HEK293 (cell line): ENCODE data around the gene PLCB3.

Experiments
- BCL11A ChIP-seq: fragments of 450-650 bp; formaldehyde crosslinking; IDR thresholded peaks from 2 replicates; pipeline ENCODE4 v1.5.1; 2016; ENCODE audit warnings: low read depth, missing biosample characterization, missing genetic modification characterization
- CTCF ChIP-seq: fragments of 450-650 bp; formaldehyde crosslinking; IDR thresholded peaks from 2 replicates; pipeline ENCODE4 v1.5.1; 2016; ENCODE audit warnings: missing biosample characterization, missing genetic modification characterization
- ELK4 ChIP-seq: IDR thresholded peaks from 2 replicates; pipeline ENCODE4 v1.6.1; 2011; ENCODE audit warnings: mild to moderate bottlenecking, low read depth, low read length, borderline replicate concordance
- GFI1B ChIP-seq: fragments of 450-650 bp; formaldehyde crosslinking; IDR thresholded peaks from 2 replicates; pipeline ENCODE4 v1.5.1; 2016; ENCODE audit warnings: missing biosample characterization, missing genetic modification characterization
- GLI2 ChIP-seq: fragments of 450-650 bp; formaldehyde crosslinking; IDR thresholded peaks from 2 replicates; pipeline ENCODE4; 2017; ENCODE audit warnings: missing biosample characterization, missing genetic modification characterization, low read depth, borderline replicate concordance
- SP2 ChIP-seq: fragments of 450-650 bp; formaldehyde crosslinking; IDR thresholded peaks from 2 replicates; pipeline ENCODE4 v1.5.1; 2016; ENCODE audit warnings: missing biosample characterization, missing genetic modification characterization
- TSHZ1 ChIP-seq: fragments of 450-650 bp; formaldehyde crosslinking; IDR thresholded peaks from 2 replicates; pipeline ENCODE4 v1.5.1; 2016; ENCODE audit warnings: missing biosample characterization, missing genetic modification characterization, borderline replicate concordance
- ZBTB44 ChIP-seq: fragments of 450-650 bp; IDR thresholded peaks from 2 replicates; pipeline ENCODE4 v1.5.1; 2018; ENCODE audit warnings: missing biosample characterization, mild to moderate bottlenecking, missing genetic modification characterization
- ZFHX2 ChIP-seq: fragments of 450-650 bp; formaldehyde crosslinking; conservative IDR thresholded peaks from 2 replicates; pipeline ENCODE4 v1.5.1; 2016; ENCODE audit warnings: missing biosample characterization, missing genetic modification characterization
- ZNF18 ChIP-seq: fragments of 450-650 bp; formaldehyde crosslinking; IDR thresholded peaks from 2 replicates; pipeline ENCODE4 v1.5.1; 2016; ENCODE audit warnings: missing biosample characterization, missing genetic modification characterization
- ZNF362 ChIP-seq: fragments of 450-650 bp; formaldehyde crosslinking; IDR thresholded peaks from 2 replicates; pipeline ENCODE4 v1.5.1; 2016; ENCODE audit warnings: missing biosample characterization, missing genetic modification characterization
- ZNF518A ChIP-seq: fragments of 450-650 bp; formaldehyde crosslinking; conservative IDR thresholded peaks from 2 replicates; pipeline ENCODE4 v1.5.1; 2016; ENCODE audit warnings: low read depth, missing biosample characterization, missing genetic modification characterization
- ZNF544 ChIP-seq: fragments of 450-650 bp; formaldehyde crosslinking; IDR thresholded peaks from 2 replicates; pipeline ENCODE4 v1.5.0; 2017; ENCODE audit warnings: missing biosample characterization, missing genetic modification characterization
- ZNF548 ChIP-seq: fragments of 450-650 bp; formaldehyde crosslinking; IDR thresholded peaks from 2 replicates; pipeline ENCODE4 v1.5.1; 2016; ENCODE audit warnings: missing biosample characterization, missing genetic modification characterization
- ZNF580 ChIP-seq: fragments of 450-650 bp; formaldehyde crosslinking; IDR thresholded peaks from 2 replicates; pipeline ENCODE4 v1.5.1; 2016; ENCODE audit warnings: missing biosample characterization, missing genetic modification characterization
- ZNF596 ChIP-seq: fragments of 450-650 bp; IDR thresholded peaks from 2 replicates; pipeline ENCODE4 v1.5.0; 2018; ENCODE audit warnings: missing biosample characterization, mild to moderate bottlenecking, missing genetic modification characterization, moderate library complexity
- ZNF600 ChIP-seq: fragments of 450-650 bp; formaldehyde crosslinking; IDR thresholded peaks from 2 replicates; pipeline ENCODE4 v1.5.1; 2016; ENCODE audit warnings: missing biosample characterization, missing genetic modification characterization
- ZNF639 ChIP-seq: fragments of 450-650 bp; formaldehyde crosslinking; IDR thresholded peaks from 2 replicates; pipeline ENCODE4 v1.5.1; 2016; ENCODE audit warnings: missing biosample characterization, missing genetic modification characterization
- ZNF76 ChIP-seq: fragments of 450-650 bp; formaldehyde crosslinking; IDR thresholded peaks from 2 replicates; pipeline ENCODE4; 2016; ENCODE audit warnings: low read depth, missing biosample characterization, missing genetic modification characterization, borderline replicate concordance
- ZNF843 ChIP-seq: fragments of 450-650 bp; formaldehyde crosslinking; IDR thresholded peaks from 2 replicates; pipeline ENCODE4 v1.5.1; 2016; ENCODE audit warnings: missing biosample characterization, missing genetic modification characterization

Gene PLCB3

GRCh38 chr11:64245797-64246620 lies 5.3 kb upstream of the PLCB3 start (continued):
- no peak for TF ChIP-seq ELK4
- TF ChIP-seq ZNF76 (tag by site-specific recombination): no peak
- TF ChIP-seq GFI1B (tag by site-specific recombination): no peak
- TF ChIP-seq CTCF (tag by site-specific recombination): no peak
- TF ChIP-seq TSHZ1 (tag by site-specific recombination): no peak
- no peak for TF ChIP-seq ZNF639
- peak; percentile 51 for TF ChIP-seq ZFHX2
- no peak for TF ChIP-seq ZNF518A (tag by site-specific recombination)
- peak; percentile 73; the same call in 1 of the 2 replicates for TF ChIP-seq ZNF600 (tag by site-specific recombination)
- no peak for TF ChIP-seq ZNF596 (tag by site-specific recombination)
- TF ChIP-seq ZNF362 (tag by site-specific recombination): no peak
- TF ChIP-seq GLI2 (tag by site-specific recombination): no peak
- TF ChIP-seq BCL11A (tag by site-specific recombination): peak; percentile 57; the same call in 1 of the 2 replicates
- no peak for TF ChIP-seq ZNF548
- TF ChIP-seq ZNF18 (tag by site-specific recombination): no peak
- no peak for TF ChIP-seq ZNF544 (tag by site-specific recombination)
- TF ChIP-seq ZNF580 (tag by site-specific recombination): no peak
- TF ChIP-seq ZNF843 (tag by site-specific recombination): peak; percentile 39
- TF ChIP-seq SP2: no peak; the same call in 1 of the 2 replicates
- TF ChIP-seq ZBTB44: no peak
